B cell (primary cell): ENCODE data around the gene HAO2. TPM values are rescaled to one million over a fixed set of nuclear protein-coding genes. Genes with fewer than 3 reads are reported as not detected.

Experiments
- ATAC-seq: fragments of 200-7000 bp; cut with Tn5 transposase; one replicate; pipeline ENCODE4 v1.10.0; 2021; ENCODE audit warnings: low read depth, mild to moderate bottlenecking, moderate number of reproducible peaks, moderate library complexity
- CTCF ChIA-PET: fragments of 350-600 bp; sonication (Branson Sonifier 250); formaldehyde crosslinking; loops from one replicate; lab custom pipeline; 2021; ENCODE audit warnings: antibody characterized with exemption, inconsistent platforms; lab: Charles Lee
- POLR2A ChIA-PET: fragments of 350-600 bp; sonication (Branson Sonifier 250); formaldehyde crosslinking; loops from one replicate; lab custom pipeline; 2021; ENCODE audit warnings: antibody characterized with exemption; lab: Charles Lee
- DNase-seq: peaks from one replicate; pipeline ENCODE4 v3.0.0; 2013
- H2AFZ ChIP-seq: 2 replicates; pipeline ENCODE4 v1.6.1; 2012; ENCODE audit warnings: mild to moderate bottlenecking, low read depth, low read length; ENCODE audit not compliant: insufficient read depth, poor library complexity, severe bottlenecking
- H3K27ac ChIP-seq, 2 donors: 1 replicate in 1 of 2; 2 replicates in 1 of 2; pipeline ENCODE4 v1.5.1; 2012 to 2013; ENCODE audit warnings: low read length in 2 of 2, mild to moderate bottlenecking in 2 of 2, moderate library complexity in 1 of 2
- H3K27me3 ChIP-seq, 4 experiments: fragments of 200-600 bp in 1 of 4; sonication (generic) in 1 of 4; replicated peaks in 1 of 4; 1 replicate in 2 of 4; 2 replicates in 2 of 4; pipeline versions ENCODE4 v1.6.1 to v1.7.0; 2013 to 2016; ENCODE audit warnings: low read length in 3 of 4, mild to moderate bottlenecking in 2 of 4, mixed read lengths in 1 of 4, moderate library complexity in 1 of 4; ENCODE audit not compliant: insufficient read depth in 4 of 4, control insufficient read depth in 3 of 4; ENCODE audit errors: control extremely low read depth in 1 of 4
- H3K36me3 ChIP-seq, 2 experiments: replicated peaks in 1 of 2; 1 replicate in 1 of 2; 2 replicates in 1 of 2; pipeline versions ENCODE4 v1.6.1 to v1.7.1; 2013; ENCODE audit warnings: low read length in 1 of 2; ENCODE audit not compliant: insufficient read depth in 2 of 2, control insufficient read depth in 1 of 2; ENCODE audit errors: control extremely low read depth in 1 of 2, extremely low read depth in 1 of 2
- H3K4me1 ChIP-seq, 2 donors: fragments of 200-600 bp in 1 of 2; sonication (generic) in 1 of 2; 1 replicate in 1 of 2; 2 replicates in 1 of 2; pipeline versions ENCODE4 v1.5.1 to v1.6.1; 2013 to 2017; ENCODE audit warnings: low read length in 2 of 2; ENCODE audit not compliant: control insufficient read depth in 2 of 2, insufficient read depth in 2 of 2
- H3K4me2 ChIP-seq: replicated peaks from 2 replicates; pipeline ENCODE3; 2012; ENCODE audit warnings: mild to moderate bottlenecking, low read depth, low read length; ENCODE audit not compliant: poor library complexity, severe bottlenecking
- H3K4me3 ChIP-seq, 5 experiments: fragments of 200-600 bp in 1 of 5; sonication (generic) in 1 of 5; 1 replicate in 3 of 5; 2 replicates in 2 of 5; pipeline versions ENCODE4 v1.5.1 to v1.7.0; 2011 to 2016; ENCODE audit warnings: low read length in 4 of 5, mild to moderate bottlenecking in 4 of 5, low read depth in 2 of 5, control low read depth in 1 of 5, moderate library complexity in 1 of 5; ENCODE audit not compliant: insufficient read depth in 1 of 5; ENCODE audit errors: control extremely low read depth in 1 of 5, extremely low read depth in 1 of 5
- H3K79me2 ChIP-seq: fragments of 200-600 bp; sonication (generic); one replicate; pipeline ENCODE4 v1.6.0; 2016; ENCODE audit warnings: low read length; ENCODE audit not compliant: control insufficient read depth, insufficient read depth
- H3K9ac ChIP-seq: fragments of 200-600 bp; sonication (generic); 2 replicates; pipeline ENCODE4 v1.6.1; 2017; ENCODE audit warnings: mild to moderate bottlenecking, low read length, moderate library complexity
- H3K9me3 ChIP-seq, 3 donors: one replicate each; pipeline versions ENCODE4 v1.6.1 to v1.7.1; 2013; ENCODE audit warnings: low read length in 2 of 3; ENCODE audit not compliant: control insufficient read depth in 2 of 3, insufficient read depth in 1 of 3; ENCODE audit errors: control extremely low read depth in 1 of 3
- H4K20me1 ChIP-seq: 2 replicates; pipeline ENCODE4 v1.6.0; 2012; ENCODE audit warnings: mild to moderate bottlenecking, low read length; ENCODE audit not compliant: insufficient read depth, control insufficient read depth, poor library complexity, severe bottlenecking
- H3K27ac Mint-ChIP-seq: one replicate; pipeline ENCODE4 v1.8.0; 2021; ENCODE audit warnings: mixed read lengths
- H3K27me3 Mint-ChIP-seq: one replicate; pipeline ENCODE4 v1.8.0; 2021; ENCODE audit warnings: mixed read lengths
- H3K4me1 Mint-ChIP-seq: one replicate; pipeline ENCODE4 v1.8.0; 2021; ENCODE audit warnings: mixed read lengths
- H3K4me3 Mint-ChIP-seq: one replicate; pipeline ENCODE4 v1.8.0; 2021; ENCODE audit warnings: mixed read lengths
- H3K9me3 Mint-ChIP-seq: one replicate; pipeline ENCODE4 v1.8.0; 2022; ENCODE audit warnings: mixed read lengths; ENCODE audit not compliant: insufficient read depth
- CTCF ChIP-seq: fragments of 200-600 bp; IDR thresholded peaks from one replicate; pipeline ENCODE4 v1.8.0; 2022; ENCODE audit warnings: antibody characterized with exemption, mild to moderate bottlenecking
- EZH2 ChIP-seq: IDR thresholded peaks from 2 replicates; pipeline ENCODE4 v1.6.1; 2012; ENCODE audit warnings: borderline replicate concordance, low read depth, mild to moderate bottlenecking, moderate library complexity, low read length; ENCODE audit not compliant: insufficient read depth, poor library complexity, severe bottlenecking
- WGBS: methylation state at CpG from one replicate; pipeline ENCODE4 v1.1.5; 2013; ENCODE audit warnings: missing lambda C conversion rate; ENCODE audit not compliant: insufficient coverage; 5-methylcytosine and 5-hydroxymethylcytosine counted together
- intact Hi-C: fragments of 100-400 bp; cut with micrococcal nuclease; formaldehyde crosslinking; loops from one replicate; pipeline ENCODE4 v1.10.0; 2022
- polyA plus RNA-seq: library from polyadenylated mRNA; depleted of rRNA; stranded (reverse); fragments of >200 nt; gene quantifications from 2 replicates; pipeline ENCODE4 v1.2.3, GENCODE V29; 2012
- total RNA-seq, 2 donors: library from RNA; stranded (reverse); fragments of 120-200 nt in 1 of 2; gene quantifications; 1 replicate in 1 of 2; 2 replicates in 1 of 2; pipeline versions ENCODE4 v1.2.3 to v1.2.4, GENCODE V29; 2013 to 2022

HAO2 gene
- total and polyA plus RNA-seq, 2 donors (not counting 1 experiment from before 2014, with no cell fraction given): not detected

- no peak for TF ChIP-seq CTCF
- TF ChIP-seq EZH2: no peak
- Histone ChIP-seq H3K36me3 (no peaks in the 10 kb centered on the region), H3K4me2 (no peak overlapping the region), H3K4me1 (no peaks in the 10 kb centered on the region), H3K9me3 (no peaks in the 10 kb centered on the region), H4K20me1 (no peaks in the 10 kb centered on the region), H2AFZ (no peak overlapping the region), H3K27me3 (no peaks in the 10 kb centered on the region), H3K27ac (no peak overlapping the region), H3K9ac (no peak overlapping the region), H3K4me3 (no peak overlapping the region), H3K79me2 (no peaks in the 10 kb centered on the region)
- intact Hi-C loops: no loop called here
- H3K27me3 Mint-ChIP-seq: peaks cover 10% of the 10 kb centered on the region
- H3K27ac Mint-ChIP-seq: no peak overlapping the region
- H3K9me3 Mint-ChIP-seq: peaks cover 2% of the 10 kb centered on the region
- WGBS: 79% methylated on average over 2 of the region's 4 CpGs
- ChIA-PET CTCF (no interaction called here), POLR2A (no interaction called here)
- no peaks in the 10 kb centered on the region for H3K4me1 Mint-ChIP-seq
- no peak overlapping the region for H3K4me3 Mint-ChIP-seq
- DNase-seq: no peak
- no peak for ATAC-seq
These were observed 5.8 kb downstream of the HAO2 start for GRCh38 chr1:119374208-119374874.

GRCh38 chr1:119375366-119375765 is 6.8 kb downstream of the HAO2 start:
- ChIA-PET POLR2A (no interaction called here), CTCF (no interaction called here)
- H3K9ac ChIP-seq: no peak overlapping the region

More at GRCh38 chr1:119375366-119375765, 6.8 kb downstream of the HAO2 start:
- Histone ChIP-seq H3K27me3 (peaks cover 0 to 4% (median 0%) of the 10 kb centered on the region in 4 experiments), H3K79me2 (no peaks in the 10 kb centered on the region), H3K4me3 (no peak overlapping the region), H3K9me3 (no peaks in the 10 kb centered on the region), H3K4me1 (no peaks in the 10 kb centered on the region), H3K36me3 (no peaks in the 10 kb centered on the region), H2AFZ (no peak overlapping the region), H3K27ac (no peak overlapping the region), H4K20me1 (no peaks in the 10 kb centered on the region), H3K4me2 (no peak overlapping the region)
- Mint-ChIP-seq H3K4me1 (no peaks in the 10 kb centered on the region), H3K27ac (no peak overlapping the region), H3K27me3 (peaks cover 14% of the 10 kb centered on the region), H3K9me3 (peaks cover 2% of the 10 kb centered on the region), H3K4me3 (no peak overlapping the region)
- no peak for TF ChIP-seq EZH2
- no peak for TF ChIP-seq CTCF
- ATAC-seq (no peak), DNase-seq (no peak)
- intact Hi-C loops: no loop called here
- no CpG with 5 or more reads among the region's 1 CpG for WGBS
